HG03108 (cell line): ENCODE measurements around the gene DLX2.

ENCODE experiments used
- ATAC-seq: cut with Tn5 transposase; IDR thresholded peaks from one replicate; pipeline ENCODE4 v1.9.1; 2021; ENCODE audit warnings: moderate library complexity; ENCODE audit not compliant: unreplicated experiment

The DLX2 gene

DNA sequence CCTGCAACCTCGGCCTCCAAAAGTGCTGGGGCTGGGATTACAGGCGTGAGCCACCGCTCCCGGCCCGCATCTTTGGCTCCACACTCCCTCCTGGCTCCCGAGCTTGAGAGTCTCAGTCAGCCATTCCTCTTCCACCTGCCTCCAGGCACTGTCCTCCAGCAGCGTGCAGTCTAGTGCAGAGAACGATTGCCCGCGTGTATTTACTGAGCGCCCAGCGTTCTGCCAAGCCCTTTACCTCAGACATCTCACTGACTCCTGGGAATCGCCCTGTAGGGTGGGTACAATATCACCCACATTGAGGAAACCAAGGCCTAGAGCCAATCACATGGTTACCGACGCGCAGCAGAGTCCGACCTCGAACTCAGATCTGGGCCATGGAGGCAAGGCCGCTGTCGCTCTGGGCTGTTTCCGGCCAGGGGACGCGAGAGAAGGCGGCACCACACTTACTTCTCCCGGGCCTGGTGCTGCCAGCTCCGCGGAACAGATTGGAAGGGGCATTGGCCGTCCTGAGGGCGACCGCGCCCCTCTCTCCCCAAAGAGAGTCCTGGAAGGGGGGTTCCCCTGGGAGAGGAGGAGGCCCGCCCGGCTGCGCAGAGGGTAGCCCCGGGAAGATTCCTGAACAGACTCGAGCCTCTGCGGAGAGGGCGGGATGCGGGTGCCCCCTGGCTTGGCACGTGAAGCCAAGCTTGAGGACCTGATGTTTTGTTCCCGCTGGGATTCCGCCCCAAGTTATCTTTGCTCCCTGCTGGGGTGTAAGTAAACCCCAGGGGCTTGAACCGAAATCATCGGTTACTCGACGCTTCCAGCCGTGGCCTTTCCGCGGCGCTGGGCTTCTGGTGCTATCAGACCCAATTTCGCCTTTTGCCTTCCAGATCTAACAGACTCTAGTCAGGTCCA, 5.2 kb upstream of the DLX2 start:
- ATAC-seq, result no peak

DNA sequence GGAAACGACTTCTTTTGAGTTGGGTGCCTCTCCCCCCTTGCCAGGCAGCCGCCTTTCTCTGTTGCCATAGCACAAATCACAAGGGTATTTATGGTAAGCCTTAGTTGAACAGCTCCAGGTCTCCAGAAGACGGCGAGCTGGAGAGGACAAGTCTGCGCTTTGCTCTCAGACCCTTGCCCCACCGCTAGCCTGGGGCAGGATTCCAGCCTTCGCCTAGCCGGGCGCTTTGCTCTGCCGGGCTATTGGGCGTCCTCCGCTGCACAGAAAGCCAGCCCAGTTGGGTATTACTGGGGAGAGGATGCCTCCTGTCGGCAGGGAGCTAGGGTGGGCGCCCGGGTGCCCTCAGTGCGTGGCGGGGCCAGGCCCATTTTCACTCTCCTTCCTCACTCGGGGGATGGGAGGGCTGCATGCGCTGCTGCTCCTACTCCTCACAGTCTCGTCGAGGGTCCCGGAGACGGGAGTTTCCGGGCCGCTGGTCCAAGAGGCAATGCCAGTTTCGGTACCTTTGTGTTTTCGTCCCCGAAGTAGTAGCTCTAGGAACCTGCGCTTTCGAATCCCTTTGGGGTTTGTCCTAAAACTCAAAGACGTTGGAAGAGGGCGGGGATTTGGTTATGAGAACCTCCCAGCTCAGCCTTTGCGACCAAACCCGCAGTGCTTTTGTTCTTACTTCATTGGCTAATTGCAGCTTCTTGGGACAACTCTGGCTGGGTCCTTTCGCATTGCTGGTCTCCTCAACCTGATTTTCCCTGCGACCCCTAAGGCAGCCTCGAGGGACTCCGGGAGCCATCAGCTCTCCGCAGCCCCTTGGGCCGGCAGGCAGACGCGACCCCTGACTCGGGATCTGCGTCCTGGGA, 3.6 kb upstream of the DLX2 start:
- ATAC-seq, result no peak

DNA sequence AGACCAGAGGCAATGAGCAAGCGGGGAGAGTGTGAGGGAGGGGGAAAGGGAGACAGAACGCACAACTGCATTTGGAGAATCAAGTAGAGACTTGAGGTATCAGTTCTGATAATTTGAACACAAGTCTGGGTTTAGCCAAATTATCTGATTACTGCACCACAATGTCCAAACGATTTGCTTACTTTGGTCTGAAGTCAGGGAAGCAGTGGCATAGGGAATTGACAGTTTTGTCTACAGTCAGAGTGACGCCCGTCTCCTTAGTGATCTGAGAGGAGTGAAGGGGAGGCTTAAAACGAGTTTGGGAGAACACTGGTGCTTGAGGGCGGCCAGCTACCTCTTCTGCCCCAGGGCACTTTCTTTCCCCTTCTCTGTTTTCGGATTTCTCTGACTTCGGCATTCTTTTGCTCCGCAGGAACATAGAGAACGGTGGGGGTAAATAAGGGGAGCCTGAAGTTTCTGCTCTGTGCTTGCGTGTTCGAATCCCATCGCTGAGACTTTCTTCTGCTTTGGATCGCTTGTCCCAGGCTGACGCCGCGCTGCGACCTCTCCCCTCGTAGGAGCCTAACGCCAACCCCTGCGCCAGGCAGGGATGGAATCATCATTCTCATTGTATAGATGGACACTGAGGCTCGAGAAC, 2.9 kb upstream of the DLX2 start:
- no peak for ATAC-seq

DNA sequence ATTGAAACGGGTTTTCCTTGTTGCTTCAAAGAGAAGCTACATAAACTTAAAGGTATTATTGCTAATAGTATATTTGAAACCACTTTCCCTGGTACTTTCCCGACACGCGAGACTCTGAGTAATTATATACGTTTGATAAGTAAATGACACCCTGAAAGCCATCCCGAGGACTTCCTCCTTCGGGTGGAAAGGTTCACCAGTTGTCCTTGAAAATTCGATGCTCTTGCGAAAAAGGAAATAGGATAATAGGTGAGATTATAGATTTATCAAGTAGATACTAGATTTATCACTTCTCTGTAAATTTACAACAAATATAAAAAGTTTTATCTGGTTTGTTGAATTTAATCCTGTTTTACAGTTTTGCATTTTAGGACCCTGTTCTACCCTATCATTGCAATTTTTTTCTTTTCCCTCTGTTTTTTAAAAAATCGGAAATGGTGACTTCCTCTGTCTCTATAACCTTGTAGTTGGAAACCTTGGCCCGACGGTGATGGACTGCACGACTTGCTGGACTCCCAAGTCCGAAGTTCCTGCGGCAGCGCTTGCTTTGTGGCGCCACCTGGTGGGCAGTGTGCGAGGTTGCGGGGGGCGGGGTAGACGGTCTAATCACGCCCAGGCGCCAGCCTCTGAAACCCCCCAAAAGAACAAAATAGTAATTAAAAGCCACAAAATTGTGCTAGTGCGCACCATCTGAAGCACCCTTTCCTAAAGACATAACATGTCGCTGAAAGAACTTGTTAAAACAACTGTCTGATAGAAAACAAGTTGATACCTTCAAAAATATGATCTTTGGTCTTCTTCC, 972 bp upstream of the DLX2 start:
- peak; percentile 27 for ATAC-seq

DNA sequence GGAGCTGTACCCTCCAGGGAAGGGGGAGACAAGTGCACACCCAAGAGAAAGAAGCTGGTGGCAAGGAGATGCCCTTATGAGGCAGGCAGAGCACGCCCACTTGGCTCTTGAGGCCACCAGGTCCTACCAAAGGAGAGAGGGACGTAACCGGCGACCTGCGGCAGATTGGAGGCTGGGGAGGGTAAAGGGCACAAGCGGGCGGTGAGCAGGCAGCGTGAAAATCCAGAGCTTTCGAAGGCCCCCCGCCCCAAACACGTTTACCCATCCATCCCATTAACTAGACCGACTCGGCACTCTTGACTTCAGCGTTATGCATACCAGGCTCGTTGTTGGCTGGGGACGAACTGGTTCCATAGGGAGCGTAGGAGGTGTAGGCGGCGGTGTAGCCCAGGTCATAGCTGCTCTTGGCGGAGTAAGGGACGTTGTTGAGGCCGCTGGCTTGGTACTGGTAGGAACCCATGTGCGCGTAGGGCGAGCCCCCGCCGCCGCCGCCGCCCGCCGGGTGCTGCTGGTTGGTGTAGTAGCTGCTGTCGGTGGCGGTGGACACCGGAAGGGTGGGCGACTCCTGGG, 794 bp downstream of the DLX2 start:
- ATAC-seq, result no peak

DNA sequence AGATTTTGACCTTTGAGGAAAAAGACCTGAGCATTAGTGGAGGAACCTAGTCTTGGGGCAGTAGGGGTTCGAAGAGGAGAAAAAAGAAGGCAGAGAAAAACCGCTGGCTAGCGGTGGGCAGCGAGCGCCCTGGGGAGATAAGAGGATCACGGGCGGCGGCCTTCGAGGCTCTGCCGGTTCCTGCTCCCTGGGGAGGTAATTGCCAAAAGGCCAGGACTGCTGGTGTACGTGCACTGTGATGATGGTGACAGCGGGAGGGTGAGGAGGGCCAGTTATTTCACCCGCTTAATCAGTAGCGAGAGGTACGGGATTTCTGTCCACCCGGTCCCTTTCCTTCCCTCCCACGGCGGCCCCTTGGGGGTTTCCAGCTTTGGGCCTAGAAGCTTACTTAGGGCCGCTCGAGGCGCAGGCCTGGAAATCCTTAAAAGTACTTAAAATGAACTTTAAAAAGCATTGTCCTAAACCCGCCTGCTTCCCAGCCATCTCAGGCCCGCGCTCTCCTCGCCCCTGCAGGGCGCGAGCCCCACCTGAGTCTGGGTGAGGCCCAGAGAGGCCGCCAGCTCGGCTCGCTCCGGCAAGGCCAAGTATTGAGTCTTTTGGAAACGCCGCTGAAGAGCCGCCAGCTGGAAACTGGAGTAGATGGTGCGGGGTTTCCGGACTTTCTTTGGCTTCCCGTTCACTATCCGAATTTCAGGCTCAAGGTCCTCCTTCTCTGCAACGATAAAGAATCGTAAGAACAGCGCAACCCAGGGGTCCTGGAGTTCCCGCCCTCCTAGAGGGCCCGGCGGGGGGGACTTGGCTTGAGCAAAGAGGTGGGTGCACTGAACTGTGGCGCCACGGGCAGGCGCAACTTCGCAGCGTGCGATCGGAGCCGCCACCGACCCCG, 1.5 kb downstream of the DLX2 start:
- ATAC-seq, result no peak

DNA sequence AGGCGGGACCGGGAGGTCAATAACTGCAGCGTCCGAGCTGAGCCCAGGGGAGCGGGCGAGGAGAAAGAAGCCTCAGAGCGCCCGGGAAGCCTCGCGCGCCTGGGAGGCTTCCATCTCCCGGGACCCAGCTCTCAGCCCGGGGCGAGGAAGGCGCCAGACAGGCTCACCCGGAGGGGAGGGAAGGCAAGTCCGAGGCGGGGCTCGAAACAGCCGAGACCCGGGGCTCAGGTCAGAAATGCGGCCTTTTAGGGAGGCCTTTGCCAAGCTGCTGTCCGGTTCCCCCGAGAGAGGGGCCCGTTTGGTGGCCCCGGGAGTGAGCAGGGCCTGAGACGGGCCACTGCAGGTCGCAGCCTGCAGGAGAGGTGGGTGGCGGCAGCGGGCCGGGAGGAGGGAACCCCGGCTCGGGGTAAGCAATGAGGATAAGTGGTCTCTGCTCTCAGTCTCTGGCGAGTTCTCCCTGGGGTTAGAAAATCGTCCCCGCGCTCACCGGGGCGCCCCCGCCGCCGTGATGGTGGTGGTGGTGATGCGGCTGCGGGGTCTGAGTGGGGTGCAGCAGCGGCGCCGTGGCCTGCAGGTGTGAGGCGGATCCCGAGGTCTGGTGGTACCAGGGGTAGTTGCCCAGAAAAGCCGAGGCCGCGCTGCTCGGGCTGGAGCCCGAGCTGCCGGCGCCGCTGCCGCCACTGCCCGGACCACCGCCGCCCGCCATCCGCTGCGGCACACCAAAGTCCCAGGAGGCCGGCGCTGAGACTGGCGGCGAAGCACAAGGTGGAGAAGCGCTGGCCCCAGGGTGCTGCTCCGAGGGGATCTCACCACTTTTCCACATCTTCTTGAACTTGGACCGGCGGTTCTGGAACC, 2.4 kb downstream of the DLX2 start:
- ATAC-seq, result no peak

DNA sequence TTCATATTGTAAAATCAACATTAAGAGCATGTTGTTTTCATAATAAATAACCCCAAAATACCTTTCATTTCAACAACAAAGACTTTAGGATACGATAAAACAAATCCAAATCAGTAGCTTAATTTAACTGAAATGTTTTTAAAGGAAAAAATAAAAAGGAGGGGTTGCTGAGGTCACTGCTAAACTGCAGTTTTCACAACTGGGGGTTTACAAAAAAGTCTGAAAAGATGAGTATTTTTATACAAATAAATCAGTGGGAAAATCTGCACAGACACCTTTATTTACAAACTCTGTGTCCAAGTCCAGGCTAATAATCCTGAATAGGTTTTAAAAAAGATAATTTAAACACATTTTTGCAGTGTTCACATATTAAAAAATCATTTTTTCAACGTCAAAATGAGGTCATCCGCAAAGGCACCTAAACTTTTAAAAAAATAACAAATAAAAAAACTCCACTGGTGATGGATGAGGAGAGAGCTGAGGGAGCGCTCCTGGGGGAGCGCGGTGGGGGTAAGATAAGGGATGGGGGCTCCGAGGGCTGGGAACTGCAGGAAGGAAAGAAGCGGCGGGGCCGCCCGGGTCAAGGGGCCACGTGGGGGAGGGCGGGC, 3.1 kb downstream of the DLX2 start:
- no peak for ATAC-seq

DNA sequence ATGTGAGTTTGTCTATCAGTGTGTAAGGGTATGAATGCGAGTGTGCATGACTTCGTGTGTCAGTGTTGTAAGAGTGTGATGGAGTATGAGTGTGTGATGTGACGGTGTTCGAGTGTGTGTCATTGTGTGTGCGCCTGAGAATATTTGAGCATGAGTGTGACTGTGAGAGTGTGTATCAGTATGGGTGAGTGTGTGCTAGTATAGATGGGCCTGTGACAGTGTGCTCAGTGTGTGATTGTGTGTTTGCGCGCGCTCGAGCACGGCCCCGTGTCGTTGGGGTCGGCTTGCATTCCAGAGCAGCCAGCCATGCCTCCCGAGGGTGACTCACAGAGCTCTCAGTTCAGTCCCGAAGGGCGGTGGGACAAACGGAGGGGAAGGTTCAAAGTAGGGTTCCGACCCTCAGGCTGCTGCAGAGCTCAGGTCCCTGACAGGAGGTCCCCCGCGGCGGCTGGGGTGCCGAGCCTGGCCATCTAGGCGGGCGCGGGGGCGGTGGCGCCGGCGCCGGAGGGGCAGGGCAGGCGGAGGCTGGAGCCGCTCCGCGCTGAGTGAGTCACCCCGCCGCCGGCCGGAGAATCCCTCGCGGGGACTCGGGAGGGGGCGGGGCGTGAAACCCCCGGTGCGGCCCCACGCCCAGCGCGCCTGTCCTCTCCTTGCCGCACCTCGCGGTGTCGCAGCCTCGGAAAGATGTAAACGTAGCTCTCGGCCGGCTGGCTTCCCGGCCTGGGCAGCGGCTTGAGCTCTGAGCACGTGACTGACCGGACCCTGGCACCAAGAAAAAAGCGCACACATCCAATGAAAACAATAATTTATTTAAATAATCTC, 3.8 kb downstream of the DLX2 start:
- no peak for ATAC-seq

DNA sequence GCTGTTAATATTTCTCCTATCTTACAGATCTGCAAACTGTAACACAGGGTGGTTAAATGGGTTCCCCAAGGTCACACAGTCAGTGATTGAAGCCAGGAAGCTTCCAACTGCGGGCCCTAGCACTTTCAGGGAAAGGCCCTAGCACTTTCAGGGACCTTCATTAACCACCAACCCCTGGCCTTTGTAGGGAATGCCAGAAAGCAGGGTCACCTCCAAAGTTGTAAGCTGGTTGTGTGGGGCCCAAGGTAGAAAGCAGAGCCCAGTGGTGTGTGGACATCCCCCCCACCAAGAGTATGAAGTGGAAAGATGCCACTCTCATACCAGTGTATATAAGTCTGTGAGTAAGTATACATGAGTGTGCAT, 4.4 kb downstream of the DLX2 start:
- no peak for ATAC-seq

DNA sequence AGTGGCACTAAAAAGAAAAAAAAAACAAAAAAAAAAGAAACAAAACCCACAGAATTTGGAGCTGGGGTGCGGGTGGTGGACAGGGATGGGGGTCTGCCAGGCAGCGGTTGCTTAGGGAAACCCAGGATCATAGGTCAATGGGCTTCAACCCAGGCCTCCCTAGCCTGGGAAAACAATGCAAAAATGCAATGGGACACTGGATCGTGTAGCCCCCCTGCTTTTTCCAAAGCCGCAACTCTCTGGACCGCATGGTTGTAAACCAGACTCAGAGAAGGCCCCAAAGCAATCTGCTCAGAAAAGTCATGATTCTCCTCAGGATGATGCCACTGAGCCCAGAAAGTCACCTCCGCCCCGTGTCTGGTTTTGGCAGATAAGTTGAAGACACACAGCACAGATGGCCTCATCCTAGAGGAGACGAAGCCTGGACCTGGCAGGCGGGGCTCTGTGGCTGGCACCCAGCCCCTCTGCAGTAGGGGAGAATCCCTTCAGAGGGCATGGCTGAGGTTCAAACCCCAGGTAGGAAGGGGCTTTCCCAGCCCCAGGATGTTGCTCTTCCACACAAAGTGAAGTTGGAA, 5.1 kb downstream of the DLX2 start:
- ATAC-seq, result no peak

DNA sequence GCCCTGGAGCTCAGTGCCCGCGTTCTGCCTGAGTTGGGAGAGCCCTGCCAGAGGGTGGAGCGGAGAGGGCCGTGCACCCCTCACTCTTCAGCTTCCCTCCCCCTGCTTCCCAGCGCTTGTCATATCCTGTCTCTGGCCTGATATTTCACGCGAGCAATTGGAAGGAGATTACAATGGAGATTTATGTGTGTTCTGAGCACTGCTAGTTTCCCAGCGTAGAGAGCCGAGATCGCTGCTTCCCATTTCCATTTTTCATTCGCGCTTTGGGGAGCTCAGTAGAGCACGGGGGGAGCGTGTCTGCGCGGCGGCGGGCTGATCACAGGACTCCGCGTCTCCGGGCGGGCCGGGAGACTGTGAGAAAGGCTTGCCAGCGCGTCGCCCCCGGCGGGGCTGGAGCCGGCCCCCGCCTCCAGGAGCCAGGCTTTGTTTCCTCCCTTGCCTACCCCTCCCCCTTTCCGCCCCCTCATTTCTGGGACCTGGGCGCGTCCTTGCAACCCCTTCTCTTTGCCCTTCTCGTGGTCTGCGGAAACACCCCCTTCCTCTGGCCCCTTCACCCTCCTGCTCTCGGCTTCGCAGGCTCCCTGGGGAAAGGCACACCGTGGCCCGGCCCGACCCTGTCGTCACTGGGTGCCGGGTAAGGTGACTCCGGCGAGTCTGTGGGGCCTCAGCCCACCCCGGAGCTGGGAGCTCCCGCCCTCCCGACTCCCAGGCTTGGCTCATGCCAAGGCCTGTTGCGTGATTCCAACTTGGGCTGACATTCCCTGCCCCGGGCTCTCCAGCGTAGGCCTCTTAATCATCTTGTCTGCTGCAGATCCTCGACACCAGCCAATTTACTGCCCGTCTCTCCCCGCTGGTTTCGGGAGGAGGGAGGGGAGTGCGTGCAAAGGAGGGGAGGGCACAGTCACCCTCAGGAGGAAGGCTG, 5.8 kb downstream of the DLX2 start:
- ATAC-seq, result no peak

DNA sequence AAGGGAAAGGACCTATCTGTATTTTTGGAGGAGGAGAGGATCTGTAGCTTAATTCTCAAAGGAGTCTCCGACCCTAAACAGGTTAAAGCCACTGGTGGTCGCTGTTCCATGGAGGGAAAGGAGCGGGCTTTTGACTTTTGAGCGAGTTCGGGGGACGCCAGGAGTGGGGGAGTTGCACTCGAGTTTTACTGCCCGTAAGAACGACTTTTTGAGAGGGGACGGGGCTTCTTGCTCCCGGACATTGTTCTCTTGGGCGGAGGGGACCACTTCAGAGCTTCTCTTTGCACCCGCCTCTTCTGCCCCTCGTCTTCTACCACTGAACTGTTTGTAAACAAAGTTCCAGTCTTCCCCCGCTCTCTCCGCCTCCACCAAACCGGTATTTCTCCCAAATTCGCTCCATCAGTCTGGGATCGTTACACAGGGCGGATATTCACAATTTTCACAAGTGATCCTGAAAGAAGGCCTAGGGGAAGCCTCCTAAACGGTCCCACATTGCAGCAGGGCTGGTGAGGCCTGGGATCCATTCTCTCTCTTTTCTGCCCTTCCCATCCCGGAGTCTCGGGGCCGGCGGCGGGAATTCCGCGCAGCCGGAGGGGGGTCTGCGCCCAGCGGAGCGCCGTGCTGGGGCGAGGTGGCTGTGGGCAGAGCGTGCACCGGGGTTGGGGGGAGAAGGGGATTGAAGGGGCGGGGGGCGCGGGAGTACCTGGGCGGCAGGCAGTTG, 6.6 kb downstream of the DLX2 start:
- no peak for ATAC-seq

DNA sequence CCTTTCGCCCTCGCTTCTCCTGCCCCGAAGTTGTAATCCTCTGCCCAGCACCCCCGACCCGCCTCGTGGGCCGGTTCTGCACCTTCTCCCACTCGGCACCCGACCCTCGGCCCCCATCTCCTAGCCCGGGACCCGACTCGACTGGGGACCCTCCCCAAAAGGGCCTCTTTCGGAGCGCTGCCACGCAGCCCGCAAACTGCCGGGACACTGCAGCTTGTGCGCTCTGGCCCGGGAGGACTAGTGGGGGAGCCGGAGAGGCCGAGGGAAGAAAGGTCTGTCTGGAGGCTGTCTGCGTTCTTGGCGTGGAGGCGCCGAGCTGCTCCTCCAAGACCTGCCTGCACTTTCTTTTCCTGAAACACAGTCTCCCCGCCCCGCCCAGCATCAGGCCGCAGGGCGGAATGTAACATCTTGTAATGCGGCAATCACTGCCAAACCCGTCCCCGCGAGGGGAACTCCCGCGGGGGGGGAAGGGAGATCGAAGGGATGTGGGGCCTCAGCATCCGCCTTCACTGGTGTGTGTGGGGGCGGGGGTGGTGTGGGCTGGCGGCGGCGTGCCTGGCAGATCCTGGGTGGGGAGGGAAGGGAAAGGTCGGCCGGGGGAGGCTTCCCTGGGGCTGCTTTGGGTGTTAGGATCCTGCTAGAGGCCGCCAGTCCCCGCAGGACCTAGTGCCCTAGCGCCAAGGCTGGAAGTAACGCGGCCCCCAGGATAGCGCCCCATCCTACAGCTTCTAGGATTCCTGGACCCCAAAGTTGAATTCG, 7.4 kb downstream of the DLX2 start:
- ATAC-seq, result no peak
